ENCODE results near the gene CRKL. TPM values are rescaled to one million over a fixed set of nuclear protein-coding genes. Genes with fewer than 3 reads are reported as not detected.

CRKL gene
- total RNA-seq, 2 donors from 2014 or later: 51.3 to 60.9 TPM

DNA sequence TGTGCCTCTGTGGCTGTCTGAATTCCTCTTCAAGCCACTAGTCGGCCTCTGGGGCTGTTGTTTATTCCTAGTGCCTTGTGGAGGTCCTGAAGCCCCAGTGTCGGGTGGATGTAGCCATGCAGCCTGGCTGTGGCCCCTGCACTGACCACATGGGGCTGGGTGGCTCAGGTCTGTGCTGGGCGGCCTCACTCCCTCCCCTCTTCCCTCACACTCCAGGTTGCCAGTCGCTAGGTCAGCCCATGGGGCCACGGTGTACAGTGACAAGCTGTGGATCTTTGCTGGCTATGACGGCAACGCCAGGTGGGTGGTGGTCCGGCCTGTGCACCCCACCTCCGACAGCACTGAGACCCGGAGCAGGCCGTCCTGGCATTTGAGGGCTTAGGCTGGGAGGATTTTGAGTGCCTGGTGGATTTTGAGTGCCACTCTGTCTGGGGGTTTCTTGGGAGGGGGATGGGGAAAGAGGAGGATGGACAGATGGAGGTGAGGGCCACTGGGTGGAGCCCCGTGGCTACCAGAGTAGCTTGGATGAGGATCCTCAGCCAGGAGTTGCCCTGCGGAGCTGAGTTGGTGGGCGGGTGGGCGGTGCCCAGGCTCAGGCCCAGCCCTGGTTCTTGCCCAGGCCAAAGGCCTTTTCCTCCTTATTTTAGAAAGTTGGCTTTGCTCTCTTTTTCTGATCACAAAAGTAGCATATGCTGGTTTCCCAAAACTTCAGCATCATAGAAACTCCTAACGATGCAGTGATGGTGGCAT lies 71.5 kb downstream of the CRKL start:
- ATAC-seq: no peak
- DNase-seq: no peak
- intact Hi-C loops (cut with DNase I, micrococcal nuclease): no loop called here

DNA sequence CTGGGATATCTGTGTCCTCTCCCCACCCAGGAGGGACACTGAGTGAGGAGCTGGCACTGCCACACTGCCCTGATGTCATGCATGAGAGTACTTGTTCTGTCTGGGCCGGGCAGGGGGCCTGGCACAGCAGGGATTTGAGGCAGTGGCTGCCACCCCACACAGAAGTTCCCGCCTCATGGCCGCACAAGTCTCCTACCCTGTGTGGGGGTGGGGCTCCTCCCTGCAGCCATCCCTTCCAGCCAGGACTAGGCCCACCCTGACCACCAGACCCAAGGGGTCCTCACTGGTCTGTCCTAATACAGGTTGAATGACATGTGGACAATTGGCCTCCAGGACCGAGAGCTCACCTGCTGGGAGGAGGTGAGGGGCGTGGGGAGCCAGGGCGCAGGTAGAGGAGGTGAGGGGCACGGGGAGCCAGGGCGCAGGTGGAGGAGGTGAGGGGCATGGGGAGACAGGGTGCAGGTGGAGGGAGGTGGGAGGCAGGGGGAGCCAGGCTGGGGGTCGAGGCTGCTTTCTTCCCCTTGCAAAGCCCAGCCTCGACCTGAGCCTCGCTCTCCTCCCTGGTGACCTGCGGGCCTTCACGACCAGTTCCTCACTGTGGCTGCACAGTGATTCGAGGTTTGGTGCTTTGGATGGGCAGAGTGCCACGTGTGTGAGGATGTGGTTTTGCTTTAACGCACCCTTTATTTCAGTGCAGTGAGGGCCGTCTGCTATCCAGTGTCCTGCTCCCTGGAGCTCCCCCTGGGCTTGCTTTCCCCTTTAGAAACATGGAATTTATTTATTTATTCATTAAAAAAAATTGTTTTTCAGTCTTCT lies 72.3 kb downstream of the CRKL start:
- DNase-seq (no peak), ATAC-seq (no peak)
- intact Hi-C loops (cut with DNase I, micrococcal nuclease): no loop called here

DNA sequence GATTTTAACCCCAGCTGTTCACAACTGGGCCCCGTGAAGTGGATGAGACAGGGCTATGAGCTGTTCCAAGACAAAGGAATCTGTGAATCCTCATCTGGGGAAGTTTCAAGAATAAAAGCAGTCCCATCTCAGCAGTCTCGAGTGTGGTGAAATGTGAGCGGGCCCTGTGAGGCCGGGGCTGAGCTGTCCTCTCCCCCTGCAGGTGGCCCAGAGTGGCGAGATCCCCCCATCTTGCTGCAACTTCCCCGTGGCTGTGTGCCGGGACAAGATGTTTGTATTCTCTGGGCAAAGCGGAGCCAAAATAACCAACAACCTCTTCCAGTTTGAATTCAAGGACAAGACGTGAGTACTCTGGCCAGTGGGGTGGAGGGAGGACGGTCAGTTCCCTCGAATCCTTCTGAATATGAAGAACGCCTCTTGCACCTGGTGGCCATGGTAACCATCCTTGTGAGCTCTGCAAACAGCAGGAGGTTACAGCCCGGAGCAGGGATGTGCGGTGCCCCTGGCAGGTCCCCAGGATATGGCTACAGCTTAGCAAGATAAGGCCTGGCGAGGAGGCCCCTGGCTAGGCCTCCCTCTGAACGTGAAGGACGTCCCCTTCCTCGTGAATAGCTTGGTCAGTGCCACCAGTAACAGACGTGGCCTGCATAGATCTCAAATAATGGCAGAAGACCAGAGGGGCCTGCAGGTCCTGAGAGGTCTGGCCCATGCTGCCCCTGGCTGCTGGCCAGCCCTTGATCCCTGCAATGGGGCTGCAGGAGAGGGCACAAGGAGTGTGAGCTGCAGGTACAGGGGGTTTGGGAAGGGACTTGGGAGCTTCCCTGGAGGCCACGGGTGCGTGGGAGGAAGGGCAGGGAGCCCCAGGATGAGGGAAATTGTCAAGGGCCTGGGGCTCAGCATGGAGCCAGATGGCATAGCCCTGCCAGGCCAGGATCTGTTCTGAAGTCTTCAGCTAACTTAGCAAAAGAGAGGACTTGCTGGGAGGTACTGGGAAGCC lies 73.3 kb downstream of the CRKL start:
- DNase-seq: no peak
- ATAC-seq: no peak
- intact Hi-C loops (cut with DNase I, micrococcal nuclease): no loop called here

DNA sequence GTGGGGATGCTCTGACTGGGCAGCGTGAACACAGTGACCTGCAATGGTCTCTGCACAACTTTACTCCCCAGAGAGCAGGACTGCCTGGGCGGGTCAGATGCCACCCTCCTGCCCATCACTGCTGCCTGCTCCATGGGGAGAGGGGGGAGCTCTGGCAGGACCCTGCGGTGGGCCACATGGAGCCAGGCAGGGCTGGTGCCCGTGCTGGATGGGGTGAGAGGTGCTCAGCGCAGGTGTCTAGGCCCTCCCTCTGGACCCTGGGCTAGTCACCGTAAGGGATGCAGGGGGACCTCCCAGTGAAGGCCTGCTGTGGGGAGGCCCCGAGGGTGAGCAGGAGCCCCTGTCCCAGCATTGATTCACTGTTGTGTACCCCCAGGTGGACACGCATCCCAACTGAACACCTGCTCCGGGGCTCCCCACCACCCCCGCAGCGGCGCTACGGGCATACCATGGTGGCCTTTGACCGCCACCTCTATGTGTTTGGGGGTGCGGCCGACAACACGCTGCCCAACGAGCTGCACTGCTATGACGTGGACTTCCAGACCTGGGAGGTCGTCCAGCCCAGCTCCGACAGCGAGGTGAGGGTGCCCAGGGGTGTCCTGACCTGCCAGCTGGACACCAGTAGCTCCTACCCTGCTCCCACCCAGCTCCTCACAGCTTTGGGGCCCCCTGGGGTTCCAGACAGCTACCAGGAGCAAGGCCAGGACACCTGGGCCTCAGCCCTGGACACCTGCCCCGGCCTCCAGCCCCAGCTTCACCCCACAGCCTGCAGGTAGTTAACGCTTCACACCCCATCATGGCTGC lies 74.2 kb downstream of the CRKL start:
- intact Hi-C loops (cut with DNase I, micrococcal nuclease): no loop called here
- DNase-seq: no peak
- ATAC-seq: no peak

DNA sequence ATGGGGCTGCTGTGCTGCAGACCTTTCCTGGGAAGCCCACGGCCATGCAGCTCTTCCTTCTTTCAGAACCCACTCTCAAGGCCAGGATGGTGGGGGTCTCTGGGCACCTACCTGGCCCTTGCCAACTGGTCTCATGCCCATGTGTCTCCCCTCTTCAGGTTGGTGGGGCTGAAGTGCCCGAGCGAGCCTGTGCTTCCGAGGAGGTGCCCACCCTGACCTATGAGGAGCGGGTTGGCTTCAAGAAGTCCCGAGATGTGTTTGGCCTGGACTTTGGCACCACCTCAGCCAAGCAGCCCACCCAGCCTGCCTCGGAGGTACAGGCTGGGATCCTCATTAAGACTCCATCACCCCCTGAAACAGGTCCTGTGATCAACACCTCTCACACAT lies 74.8 kb downstream of the CRKL start:
- intact Hi-C loops (cut with DNase I, micrococcal nuclease): no loop called here
- no peak for DNase-seq
- no peak for ATAC-seq

DNA sequence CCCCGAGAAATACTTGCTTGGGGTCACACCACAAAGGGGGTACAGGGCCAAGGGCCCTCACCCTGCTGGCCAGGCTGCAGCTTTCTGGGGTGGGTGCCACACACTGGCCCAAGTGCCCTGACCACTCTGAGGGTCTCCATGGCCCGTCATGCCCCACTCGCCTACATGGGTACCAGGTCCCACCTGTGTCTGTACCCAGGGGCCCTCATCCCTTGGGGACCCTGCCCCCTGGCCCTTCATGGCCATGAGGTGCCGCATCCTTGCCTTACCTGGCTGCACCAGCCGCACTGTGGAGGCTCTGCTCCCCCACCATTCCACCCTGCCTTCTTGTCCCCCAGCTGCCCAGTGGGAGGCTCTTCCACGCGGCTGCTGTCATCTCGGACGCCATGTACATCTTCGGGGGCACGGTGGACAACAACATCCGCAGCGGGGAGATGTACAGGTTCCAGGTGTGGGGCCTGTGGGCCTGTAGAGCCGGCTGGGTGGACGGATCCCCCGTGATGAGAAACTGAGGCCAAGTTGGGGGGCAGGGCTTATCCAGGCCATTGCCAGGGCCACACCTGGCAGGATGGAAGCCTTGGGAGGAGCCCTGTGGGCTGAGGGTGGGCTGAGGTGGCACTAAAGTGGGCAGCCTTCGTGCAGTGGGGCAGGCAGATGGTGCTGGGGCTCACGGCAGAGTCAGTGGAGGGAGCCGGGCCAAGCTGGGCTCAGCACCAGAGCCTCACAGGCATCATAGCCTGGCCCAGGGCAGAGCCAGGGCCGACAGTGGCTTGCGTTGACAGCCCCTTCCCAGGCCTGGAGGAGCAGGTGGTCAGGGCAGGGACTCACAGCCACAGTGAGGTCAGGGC lies 75.5 kb downstream of the CRKL start:
- intact Hi-C loops (cut with DNase I, micrococcal nuclease): no loop called here
- ATAC-seq (no peak), DNase-seq (no peak)

DNA sequence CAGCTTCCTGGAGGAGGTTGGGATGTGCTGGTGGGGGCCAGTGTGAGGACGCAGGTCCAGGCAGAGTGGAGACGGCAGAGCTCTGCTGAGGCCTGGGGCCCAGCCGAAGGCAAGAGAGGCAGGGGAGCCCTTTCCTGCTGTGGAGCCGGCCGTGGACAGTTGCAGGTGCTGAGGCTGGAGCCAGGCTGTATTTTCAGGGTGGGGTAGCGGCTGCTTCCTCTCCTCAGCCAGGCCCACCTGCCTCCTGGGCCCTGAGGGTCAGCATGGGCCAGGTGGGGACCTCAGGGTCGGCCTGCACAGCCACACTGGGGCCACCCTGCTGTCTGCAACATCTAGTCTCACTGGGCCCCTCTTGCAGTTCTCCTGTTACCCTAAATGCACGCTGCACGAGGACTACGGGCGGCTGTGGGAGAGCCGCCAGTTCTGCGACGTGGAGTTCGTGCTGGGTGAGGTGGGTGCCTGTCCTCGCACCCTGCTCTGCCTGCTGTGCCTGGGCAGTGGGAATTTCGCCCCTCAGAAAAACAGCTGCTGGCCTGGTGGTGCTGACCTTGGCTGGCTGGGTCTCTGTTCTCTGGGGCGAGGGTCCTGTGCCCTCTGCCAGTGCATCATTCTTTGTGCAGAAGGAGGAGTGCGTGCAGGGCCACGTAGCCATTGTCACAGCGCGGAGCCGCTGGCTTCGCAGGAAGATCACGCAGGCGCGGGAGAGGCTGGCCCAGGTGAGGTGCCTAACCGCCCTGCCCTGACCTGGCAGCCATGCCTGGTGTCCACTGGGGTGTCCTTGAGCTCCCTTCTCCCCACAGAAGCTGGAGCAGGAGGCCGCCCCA lies 76.3 kb downstream of the CRKL start:
- ATAC-seq: no peak
- intact Hi-C loops (cut with DNase I, micrococcal nuclease): no loop called here
- DNase-seq: no peak

DNA sequence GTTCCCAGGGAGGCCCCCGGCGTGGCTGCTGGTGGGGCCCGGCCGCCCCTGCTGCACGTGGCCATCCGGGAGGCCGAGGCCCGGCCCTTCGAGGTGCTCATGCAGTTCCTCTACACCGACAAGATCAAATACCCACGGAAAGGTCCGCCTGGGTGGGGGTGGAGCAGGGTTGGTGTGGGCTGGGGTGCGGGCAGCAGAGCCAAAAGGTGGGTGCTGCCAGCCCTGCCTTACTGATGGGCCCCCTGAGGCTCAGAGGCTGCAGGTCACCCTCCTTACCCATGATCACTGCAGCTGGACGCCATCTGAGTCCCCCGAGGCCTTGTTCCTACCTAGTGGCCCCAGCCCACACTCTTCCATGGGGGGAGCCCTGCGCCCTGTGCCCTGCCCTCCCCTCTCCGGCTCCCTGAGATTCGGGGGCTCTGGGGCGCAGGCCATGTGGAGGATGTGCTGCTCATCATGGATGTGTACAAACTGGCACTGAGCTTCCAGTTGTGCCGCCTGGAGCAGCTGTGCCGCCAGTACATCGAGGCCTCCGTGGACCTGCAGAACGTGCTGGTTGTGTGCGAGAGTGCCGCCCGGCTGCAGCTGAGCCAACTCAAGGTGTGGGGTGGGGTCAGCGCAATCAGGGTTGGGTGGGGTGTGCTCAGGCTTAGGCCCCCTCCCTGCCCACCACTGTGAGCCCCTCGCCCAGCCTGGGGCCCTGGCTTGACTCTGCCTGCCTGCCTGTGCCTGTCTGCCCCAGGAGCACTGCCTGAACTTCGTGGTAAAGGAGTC lies 77.1 kb downstream of the CRKL start:
- DNase-seq (no peak), ATAC-seq (no peak)
- intact Hi-C loops (cut with DNase I, micrococcal nuclease): no loop called here

DNA sequence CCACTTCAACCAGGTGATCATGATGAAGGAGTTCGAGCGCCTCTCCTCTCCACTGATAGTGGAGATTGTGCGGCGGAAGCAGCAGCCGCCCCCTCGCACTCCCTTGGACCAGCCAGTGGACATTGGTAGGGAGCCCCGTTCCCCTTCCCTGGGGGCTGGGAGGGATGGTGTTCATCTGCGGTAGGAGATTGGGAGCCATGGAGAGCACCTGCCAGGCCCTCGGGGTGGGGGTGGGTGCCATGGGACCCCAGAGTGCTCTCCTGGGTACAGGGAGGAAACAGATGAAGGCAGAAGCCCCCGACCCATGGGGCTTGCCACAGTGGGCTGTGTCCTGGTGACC lies 77.7 kb downstream of the CRKL start:
- ATAC-seq (no peak), DNase-seq (no peak)
- intact Hi-C loops (cut with DNase I, micrococcal nuclease): no loop called here

DNA sequence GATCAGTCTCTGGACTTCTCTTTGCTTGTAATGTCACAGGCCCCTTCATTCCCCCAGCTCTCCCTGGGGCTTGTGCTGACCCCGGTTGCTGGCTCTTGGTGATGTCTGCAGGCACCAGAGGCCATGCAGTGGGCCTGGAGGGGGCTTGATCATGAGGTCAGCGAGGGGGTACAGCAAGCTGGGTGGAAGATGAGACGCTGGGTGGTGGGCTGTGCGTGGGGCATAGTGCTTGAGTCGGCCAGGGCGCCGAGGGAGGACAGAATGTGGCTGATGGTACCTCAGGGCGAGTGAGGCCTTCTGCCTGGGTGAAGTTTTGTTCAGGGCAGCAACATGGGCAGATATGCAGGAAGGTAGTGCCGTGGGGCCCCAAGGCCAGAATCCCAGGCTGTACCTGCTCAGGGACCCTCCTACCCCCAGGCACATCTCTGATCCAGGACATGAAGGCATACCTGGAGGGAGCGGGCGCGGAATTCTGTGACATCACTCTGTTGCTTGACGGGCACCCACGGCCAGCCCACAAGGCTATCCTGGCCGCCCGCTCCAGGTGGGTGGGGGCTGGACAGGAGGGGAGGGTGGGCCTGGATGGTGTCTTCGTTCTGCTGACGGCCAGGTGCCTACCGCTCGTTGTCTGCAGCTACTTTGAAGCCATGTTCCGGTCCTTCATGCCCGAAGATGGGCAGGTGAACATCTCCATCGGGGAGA lies 78.3 kb downstream of the CRKL start:
- ATAC-seq (no peak), DNase-seq (no peak)
- intact Hi-C loops (cut with DNase I, micrococcal nuclease): no loop called here

DNA sequence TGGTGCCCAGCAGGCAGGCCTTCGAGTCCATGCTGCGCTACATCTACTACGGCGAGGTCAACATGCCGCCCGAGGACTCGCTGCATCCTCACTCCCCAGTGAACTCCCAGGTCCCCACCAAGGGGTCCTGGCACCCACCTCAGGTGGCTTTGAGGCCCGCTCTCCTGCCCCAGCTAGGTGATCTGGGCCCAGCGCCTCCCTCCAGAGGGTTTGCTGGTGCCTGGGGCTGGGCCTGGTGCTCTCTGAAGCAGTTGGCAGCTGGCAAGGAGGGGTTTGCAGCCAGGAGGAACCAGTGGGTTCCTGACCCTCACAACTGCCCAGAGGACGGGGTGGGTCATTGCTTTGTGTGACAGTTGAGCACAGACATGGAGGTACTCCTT lies 78.8 kb downstream of the CRKL start:
- no peak for DNase-seq
- intact Hi-C loops (cut with DNase I, micrococcal nuclease): no loop called here
- ATAC-seq: no peak

DNA sequence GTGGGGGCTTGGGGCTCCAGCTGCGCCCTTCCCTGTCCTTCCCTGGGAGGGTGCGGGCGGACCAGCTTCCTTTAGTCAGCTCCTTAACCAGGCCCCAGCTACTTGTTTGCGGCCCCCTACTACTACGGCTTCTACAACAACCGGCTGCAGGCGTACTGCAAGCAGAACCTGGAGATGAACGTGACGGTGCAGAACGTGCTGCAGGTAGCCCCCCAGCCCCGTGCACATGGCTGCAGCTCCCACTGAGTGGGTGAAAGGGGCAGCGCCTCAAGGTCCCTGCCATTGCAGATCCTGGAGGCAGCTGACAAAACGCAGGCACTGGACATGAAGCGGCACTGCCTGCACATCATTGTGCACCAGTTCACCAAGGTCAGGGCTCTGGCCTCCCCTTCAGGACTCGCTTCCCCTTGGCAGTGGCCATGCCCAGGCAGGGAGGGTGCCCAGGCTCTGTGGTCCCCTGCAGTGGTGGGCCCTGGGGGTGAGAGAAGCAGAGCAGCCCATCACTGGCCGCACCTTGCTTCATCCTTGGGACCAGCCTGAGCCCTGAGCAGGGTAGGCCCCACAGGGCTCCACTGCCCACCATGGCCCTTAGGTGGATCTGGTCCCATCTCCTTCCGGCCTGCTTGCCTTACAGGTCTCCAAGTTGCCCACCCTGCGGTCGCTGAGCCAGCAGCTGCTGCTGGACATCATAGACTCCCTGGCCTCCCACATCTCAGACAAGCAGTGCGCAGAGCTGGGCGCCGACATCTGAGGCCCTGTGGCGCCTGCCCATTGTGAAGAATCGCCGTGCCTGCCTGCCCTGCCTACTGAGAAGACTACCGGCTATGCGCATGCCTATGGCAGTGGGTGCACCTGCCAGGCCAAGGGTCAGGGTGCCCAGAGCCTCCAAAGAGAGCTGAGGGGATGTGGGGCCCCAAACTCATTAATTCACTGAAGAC lies 79.7 kb downstream of the CRKL start:
- ATAC-seq: no peak
- intact Hi-C loops (cut with DNase I, micrococcal nuclease): no loop called here
- no peak for DNase-seq

DNA sequence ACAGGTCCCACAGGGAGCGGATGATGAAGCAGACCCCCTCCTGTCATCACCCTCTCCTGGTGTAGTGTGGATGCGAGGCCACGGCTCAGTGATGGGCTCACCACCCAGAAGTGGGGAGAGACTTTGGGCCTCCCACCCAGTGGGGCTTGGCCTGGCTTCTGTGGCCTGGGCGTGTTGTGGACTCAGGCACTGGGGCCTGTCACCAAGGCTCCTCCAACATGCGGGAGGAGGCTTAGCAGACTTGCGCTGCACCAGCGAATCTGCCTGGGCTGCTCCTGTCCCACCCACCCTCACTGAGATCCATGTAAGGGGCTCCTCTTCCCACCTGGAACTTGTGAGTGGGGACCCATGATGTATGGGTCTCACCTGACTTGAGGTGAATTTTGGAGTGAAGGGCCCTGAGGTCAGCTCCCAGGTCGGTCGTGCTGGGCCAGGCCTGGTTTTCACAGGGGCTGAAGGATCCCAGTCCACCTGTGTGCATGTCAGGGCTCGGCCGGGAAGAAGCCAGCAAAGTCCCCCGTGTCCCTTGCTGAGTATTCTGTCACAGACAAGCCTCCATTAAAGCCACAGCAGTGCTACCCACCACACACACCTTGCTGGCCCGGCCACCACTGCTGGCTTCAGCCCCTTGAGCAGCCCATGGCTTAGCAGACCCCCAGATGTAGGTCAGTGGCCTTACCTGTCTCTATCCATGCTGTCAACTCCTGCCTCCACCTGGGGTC lies 80.5 kb downstream of the CRKL start:
- DNase-seq (no peak), ATAC-seq (no peak)
- intact Hi-C loops (cut with DNase I, micrococcal nuclease): no loop called here
